ENCODE results near the gene MYOF. TPM values are rescaled to one million over a fixed set of nuclear protein-coding genes. Genes with fewer than 3 reads are reported as not detected.

MYOF gene
- total RNA-seq, 2 donors from 2014 or later: 21.1 to 25.7 TPM

DNA sequence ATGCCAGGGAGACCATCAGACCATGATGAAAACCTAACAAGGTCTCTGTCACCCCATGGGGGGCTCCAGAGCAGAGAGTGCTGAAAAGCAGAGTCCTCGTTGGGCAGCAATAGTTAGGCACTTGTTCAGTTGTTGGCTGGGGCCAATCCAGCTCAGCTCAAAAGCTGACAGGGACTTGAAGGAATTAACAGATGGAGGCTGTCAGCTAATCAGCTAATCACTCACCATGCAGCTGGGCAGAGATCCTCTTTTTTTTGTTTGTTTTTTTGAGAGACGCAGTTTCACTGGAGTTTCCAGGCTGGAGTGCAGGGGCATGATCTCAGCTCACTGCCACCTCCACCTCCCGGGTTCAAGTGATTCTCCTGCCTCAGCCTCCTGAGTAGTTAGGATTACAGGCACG lies 32.4 kb upstream of the MYOF start:
- H3K4me1 ChIP-seq: no peaks in the 10 kb centered on the region
- peak overlapping the region in 1 of 4 donors; percentile 50 for H3K27ac ChIP-seq
- intact Hi-C loops (cut with DNase I): no loop called here
- WGBS, 2 donors: 81 to 82% methylated on average over 4 of the region's 4 CpGs
- H3K9me3 ChIP-seq: no peaks in the 10 kb centered on the region
- TF ChIP-seq, protein P1, sequence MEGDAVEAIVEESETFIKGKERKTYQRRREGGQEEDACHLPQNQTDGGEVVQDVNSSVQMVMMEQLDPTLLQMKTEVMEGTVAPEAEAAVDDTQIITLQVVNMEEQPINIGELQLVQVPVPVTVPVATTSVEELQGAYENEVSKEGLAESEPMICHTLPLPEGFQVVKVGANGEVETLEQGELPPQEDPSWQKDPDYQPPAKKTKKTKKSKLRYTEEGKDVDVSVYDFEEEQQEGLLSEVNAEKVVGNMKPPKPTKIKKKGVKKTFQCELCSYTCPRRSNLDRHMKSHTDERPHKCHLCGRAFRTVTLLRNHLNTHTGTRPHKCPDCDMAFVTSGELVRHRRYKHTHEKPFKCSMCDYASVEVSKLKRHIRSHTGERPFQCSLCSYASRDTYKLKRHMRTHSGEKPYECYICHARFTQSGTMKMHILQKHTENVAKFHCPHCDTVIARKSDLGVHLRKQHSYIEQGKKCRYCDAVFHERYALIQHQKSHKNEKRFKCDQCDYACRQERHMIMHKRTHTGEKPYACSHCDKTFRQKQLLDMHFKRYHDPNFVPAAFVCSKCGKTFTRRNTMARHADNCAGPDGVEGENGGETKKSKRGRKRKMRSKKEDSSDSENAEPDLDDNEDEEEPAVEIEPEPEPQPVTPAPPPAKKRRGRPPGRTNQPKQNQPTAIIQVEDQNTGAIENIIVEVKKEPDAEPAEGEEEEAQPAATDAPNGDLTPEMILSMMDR (IDR thresholded peaks at IDR 0.05): no peak
- TF ChIP-seq POLR2A (IDR thresholded peaks at IDR 0.05): no peak
- ATAC-seq (no peak), DNase-seq (no peak)
- no peaks in the 10 kb centered on the region for H3K27me3 ChIP-seq
- no peaks in the 10 kb centered on the region for H3K36me3 ChIP-seq (replicated peaks in 1 of 2; ENCODE audit: insufficient read depth in 1 of 2, low read depth in 2 of 2)
- H3K4me3 ChIP-seq: no peak overlapping the region

DNA sequence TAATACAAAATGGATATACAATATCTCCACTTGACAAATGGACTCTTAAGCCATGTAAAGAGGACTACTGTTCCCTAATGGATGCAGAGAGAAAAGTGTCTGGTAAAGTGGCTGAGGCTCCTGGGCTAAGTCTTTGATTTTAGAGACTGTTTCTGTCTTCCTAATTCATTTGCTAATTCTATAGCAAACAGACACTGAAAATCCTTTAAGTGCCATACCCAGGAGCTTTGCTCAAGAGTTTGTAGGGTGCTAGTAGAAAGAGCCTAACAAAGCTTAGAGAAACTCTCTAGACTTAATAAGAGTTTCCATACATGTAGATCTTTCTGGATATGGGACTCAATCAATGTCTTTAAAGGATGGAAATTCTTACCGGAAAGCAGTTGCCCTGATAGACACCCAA lies 31.0 kb upstream of the MYOF start:
- Histone ChIP-seq H3K27ac (no peak overlapping the region), H3K27me3 (no peaks in the 10 kb centered on the region), H3K4me3 (no peak overlapping the region), H3K4me1 (no peaks in the 10 kb centered on the region), H3K9me3 (no peaks in the 10 kb centered on the region), H3K36me3 (replicated peaks in 1 of 2; ENCODE audit: insufficient read depth in 1 of 2, low read depth in 2 of 2) (no peaks in the 10 kb centered on the region)
- intact Hi-C loops (cut with DNase I): no loop called here
- WGBS, 2 donors: 2 to 57% methylated on average over 1 of the region's 1 CpG
- DNase-seq (no peak), ATAC-seq (no peak)
- TF ChIP-seq, protein P1 (IDR thresholded peaks at IDR 0.05): no peak
- TF ChIP-seq POLR2A (IDR thresholded peaks at IDR 0.05): no peak

DNA sequence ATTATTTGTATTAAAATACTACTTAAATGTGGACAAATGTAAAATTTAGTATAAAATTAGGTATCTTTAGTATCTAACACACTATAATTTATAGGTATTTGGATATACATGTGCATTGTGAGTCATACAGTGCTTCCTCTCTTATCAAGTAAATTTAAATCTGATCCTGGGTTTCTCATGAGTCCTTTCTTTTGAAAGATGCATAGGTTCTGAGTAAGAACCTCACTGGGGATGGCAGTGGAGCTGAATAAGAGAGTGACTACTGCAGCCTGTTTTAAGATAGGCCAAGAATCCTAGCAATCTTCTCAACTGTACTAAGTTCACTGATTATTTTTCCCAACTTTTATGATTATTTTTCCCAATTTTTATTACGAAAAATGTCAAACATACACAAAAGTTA lies 30.4 kb upstream of the MYOF start:
- Histone ChIP-seq H3K27me3 (no peaks in the 10 kb centered on the region), H3K4me1 (no peaks in the 10 kb centered on the region), H3K4me3 (no peak overlapping the region), H3K36me3 (replicated peaks in 1 of 2; ENCODE audit: insufficient read depth in 1 of 2, low read depth in 2 of 2) (no peaks in the 10 kb centered on the region), H3K9me3 (no peaks in the 10 kb centered on the region), H3K27ac (no peak overlapping the region)
- 82 to 88% methylated on average over 1 of the region's 1 CpG for WGBS, 2 donors
- DNase-seq: no peak
- TF ChIP-seq POLR2A (IDR thresholded peaks at IDR 0.05): no peak
- TF ChIP-seq, protein P1 (IDR thresholded peaks at IDR 0.05): no peak
- intact Hi-C loops (cut with DNase I): no loop called here
- no peak for ATAC-seq

DNA sequence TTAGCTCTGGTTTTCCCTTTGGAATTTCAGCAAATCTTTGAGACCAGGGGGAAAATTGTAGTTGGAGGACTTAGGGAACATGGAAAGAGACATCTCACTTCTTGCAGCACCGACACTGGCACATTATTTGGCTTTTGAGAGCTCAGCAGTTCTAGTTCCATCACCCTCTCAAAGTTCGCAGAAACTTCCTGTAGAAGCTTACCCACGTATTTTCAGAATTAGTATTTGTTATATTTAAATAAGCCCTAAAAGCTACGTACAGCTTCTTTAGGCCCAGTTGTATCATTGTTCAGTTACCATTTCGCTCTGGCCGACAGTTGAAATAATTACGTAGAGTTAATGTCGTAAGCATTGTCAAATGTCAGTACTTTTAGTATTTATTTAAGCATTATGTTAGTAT lies 27.7 kb upstream of the MYOF start:
- TF ChIP-seq, protein P1 (IDR thresholded peaks at IDR 0.05): no peak
- no peak for TF ChIP-seq POLR2A (IDR thresholded peaks at IDR 0.05)
- Histone ChIP-seq H3K27me3 (no peaks in the 10 kb centered on the region), H3K9me3 (no peaks in the 10 kb centered on the region), H3K4me3 (no peak overlapping the region), H3K36me3 (replicated peaks in 1 of 2; ENCODE audit: insufficient read depth in 1 of 2, low read depth in 2 of 2) (no peaks in the 10 kb centered on the region), H3K4me1 (no peaks in the 10 kb centered on the region), H3K27ac (no peak overlapping the region)
- 90 to 95% methylated on average over 8 of the region's 8 CpGs for WGBS, 2 donors
- intact Hi-C loops (cut with DNase I): no loop called here
- ATAC-seq (no peak), DNase-seq (no peak)

DNA sequence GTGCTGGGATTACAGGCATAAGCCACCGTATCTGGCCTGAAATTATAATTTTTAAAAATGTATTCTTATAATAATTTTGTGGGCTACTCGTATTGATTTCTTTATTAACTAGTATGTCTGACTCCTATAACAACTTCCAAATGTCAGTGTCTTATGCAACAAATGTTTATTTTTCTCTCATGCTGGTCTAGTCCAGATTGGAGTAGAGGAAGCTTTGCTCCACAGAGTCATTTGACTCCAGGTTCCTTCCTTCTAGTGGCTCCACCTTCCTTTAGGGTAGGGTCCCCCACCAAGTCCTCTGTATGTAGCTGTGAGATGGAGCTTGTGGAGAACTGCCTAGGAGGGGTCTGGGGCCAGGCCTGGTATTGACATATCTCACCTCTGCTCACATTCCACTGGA lies 22.9 kb upstream of the MYOF start:
- intact Hi-C loops (cut with DNase I): no loop called here
- DNase-seq (no peak), ATAC-seq (no peak)
- Histone ChIP-seq H3K27me3 (no peaks in the 10 kb centered on the region), H3K27ac (no peak overlapping the region), H3K36me3 (replicated peaks in 1 of 2; ENCODE audit: insufficient read depth in 1 of 2, low read depth in 2 of 2) (no peaks in the 10 kb centered on the region), H3K4me3 (no peak overlapping the region), H3K4me1 (no peaks in the 10 kb centered on the region), H3K9me3 (no peaks in the 10 kb centered on the region)
- no peak for TF ChIP-seq POLR2A (IDR thresholded peaks at IDR 0.05)
- TF ChIP-seq, protein P1 (IDR thresholded peaks at IDR 0.05): no peak
- WGBS, 2 donors: 82 to 90% methylated on average over 2 of the region's 2 CpGs
